ENCODE results near the gene IL21R.

- peak; percentile 21 for TF ChIP-seq POLR2AphosphoS5 (IDR thresholded peaks at IDR 0.05; ENCODE audit: low read depth)
- TF ChIP-seq, protein P1, sequence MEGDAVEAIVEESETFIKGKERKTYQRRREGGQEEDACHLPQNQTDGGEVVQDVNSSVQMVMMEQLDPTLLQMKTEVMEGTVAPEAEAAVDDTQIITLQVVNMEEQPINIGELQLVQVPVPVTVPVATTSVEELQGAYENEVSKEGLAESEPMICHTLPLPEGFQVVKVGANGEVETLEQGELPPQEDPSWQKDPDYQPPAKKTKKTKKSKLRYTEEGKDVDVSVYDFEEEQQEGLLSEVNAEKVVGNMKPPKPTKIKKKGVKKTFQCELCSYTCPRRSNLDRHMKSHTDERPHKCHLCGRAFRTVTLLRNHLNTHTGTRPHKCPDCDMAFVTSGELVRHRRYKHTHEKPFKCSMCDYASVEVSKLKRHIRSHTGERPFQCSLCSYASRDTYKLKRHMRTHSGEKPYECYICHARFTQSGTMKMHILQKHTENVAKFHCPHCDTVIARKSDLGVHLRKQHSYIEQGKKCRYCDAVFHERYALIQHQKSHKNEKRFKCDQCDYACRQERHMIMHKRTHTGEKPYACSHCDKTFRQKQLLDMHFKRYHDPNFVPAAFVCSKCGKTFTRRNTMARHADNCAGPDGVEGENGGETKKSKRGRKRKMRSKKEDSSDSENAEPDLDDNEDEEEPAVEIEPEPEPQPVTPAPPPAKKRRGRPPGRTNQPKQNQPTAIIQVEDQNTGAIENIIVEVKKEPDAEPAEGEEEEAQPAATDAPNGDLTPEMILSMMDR (IDR thresholded peaks at IDR 0.05; ENCODE audit: insufficient read depth, low read length): peak; percentile 66
- TF ChIP-seq, protein P2, sequence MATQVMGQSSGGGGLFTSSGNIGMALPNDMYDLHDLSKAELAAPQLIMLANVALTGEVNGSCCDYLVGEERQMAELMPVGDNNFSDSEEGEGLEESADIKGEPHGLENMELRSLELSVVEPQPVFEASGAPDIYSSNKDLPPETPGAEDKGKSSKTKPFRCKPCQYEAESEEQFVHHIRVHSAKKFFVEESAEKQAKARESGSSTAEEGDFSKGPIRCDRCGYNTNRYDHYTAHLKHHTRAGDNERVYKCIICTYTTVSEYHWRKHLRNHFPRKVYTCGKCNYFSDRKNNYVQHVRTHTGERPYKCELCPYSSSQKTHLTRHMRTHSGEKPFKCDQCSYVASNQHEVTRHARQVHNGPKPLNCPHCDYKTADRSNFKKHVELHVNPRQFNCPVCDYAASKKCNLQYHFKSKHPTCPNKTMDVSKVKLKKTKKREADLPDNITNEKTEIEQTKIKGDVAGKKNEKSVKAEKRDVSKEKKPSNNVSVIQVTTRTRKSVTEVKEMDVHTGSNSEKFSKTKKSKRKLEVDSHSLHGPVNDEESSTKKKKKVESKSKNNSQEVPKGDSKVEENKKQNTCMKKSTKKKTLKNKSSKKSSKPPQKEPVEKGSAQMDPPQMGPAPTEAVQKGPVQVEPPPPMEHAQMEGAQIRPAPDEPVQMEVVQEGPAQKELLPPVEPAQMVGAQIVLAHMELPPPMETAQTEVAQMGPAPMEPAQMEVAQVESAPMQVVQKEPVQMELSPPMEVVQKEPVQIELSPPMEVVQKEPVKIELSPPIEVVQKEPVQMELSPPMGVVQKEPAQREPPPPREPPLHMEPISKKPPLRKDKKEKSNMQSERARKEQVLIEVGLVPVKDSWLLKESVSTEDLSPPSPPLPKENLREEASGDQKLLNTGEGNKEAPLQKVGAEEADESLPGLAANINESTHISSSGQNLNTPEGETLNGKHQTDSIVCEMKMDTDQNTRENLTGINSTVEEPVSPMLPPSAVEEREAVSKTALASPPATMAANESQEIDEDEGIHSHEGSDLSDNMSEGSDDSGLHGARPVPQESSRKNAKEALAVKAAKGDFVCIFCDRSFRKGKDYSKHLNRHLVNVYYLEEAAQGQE (IDR thresholded peaks at IDR 0.05; ENCODE audit: insufficient replicate concordance, low read depth): no peak
- peak; percentile 62; the same call in 1 of the 2 replicates for TF ChIP-seq SPI1 (IDR thresholded peaks at IDR 0.05; ENCODE audit: borderline replicate concordance, low read depth)
- TF ChIP-seq GABPA (IDR thresholded peaks at IDR 0.05; ENCODE audit: low read depth): no peak; the same call in 1 of the 2 replicates
Measured at GRCh38 chr16:27367461-27368357, 34.3 kb upstream of the IL21R start.
